Stimulated activated CD8-positive, alpha-beta memory T cell treated with anti-CD3 and anti-CD28 coated beads, Interleukin-7, amount 100 ng/mL, for 1 hour (primary cell): ENCODE data around the gene NFIA.

Experiments
- DNase-seq, 2 donors: peaks; one replicate each; pipeline ENCODE4 v3.0.0-alpha.2; 2020; ENCODE audit warnings: low read depth in 2 of 2

NFIA gene

GRCh38 chr1:61297887-61298286 lies 215.5 kb downstream of the NFIA start:
- no peak for DNase-seq

- DNase-seq, result no peak
Observed at GRCh38 chr1:61299463-61299862, 217.1 kb downstream of the NFIA start.

DNA sequence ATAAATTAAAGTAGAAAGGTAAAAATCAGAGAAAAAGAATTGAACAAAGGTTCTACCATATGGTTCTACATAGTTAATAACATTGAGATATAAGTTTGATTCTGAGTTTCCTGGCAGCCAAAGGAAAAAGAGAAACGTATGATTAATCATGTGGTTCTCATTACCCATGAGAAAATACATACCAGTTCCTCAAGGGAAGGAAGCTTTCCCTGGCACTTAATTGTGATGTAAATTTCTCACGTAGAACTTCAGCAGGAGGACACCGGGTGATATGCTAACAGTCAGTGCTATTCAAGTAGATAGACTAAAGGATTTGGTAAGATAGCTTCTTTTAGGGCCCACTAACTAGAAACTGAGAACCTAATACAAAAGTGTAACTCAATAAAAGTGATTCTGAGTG lies 218.5 kb downstream of the NFIA start:
- no peak for DNase-seq

DNA sequence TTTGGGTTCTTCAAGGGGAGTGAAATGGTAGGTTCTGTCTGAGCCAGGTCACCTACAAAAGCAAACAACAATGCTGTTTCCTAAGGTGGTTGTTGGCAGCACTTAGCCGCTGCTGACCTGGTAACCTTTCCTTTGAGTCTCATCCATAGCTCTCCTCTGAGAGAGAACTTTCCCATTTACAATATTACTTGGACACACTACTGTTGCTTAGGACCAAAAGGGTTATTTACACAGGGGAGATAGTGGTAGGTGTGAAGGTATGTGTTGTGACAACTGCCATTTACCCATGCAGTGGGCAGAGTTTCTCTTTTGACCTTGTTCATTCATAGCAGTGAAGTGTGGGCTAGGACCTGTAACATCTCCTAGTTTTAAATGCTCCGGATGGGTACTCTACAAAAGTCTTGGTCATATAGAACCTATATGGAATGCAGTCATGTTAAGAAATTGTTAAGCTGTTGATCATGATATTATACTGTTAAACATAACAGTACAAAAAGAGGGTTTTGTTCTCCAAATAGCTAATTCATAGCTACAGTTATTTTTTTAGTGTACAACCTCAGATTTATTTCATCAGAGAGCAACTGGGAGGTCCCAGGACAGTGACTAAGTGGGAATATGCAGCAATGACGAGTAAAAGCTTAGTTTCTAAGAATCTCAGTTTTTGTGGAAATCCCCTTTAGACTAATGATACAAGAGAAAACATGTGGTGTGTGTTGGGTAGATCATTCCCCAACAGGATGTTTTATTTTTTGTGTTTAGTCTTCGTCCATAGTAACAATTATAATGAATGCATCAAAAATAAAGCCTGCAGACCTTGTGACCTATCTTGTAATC lies 219.7 kb downstream of the NFIA start:
- DNase-seq, result no peak

DNA sequence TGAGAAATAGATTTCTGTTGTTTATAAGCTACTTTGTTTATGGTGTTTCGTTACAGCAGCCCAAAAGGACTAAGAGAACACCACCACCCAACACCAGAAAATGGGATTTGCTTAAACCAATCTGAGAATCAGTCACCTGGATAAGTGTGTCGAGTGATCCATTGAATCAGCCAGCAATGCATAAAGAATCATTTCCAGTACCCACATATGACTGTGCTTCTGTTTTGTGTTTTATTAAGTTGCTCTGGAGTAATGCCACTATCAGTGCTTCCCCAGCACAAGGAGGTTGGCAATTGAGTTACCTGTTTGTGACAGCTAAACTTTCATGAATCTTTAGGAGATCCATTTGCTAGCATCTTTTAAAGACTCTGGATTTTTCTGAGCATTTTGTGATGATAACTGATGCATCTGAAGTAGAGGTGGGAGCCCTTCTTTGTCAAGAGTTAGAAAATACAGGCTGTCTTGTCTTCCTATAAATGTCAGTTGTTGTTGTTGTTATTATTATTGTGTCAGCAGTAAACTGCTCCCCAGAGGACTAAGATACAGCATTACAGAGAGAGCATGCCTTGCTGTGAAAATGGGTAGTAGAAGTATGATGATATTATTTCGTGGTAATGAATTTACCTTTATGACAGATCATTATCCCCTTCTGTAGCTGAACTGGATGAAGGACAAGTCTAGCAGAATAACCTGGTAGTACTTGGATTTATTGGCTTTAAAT lies 225.2 kb downstream of the NFIA start:
- no peak for DNase-seq

DNA sequence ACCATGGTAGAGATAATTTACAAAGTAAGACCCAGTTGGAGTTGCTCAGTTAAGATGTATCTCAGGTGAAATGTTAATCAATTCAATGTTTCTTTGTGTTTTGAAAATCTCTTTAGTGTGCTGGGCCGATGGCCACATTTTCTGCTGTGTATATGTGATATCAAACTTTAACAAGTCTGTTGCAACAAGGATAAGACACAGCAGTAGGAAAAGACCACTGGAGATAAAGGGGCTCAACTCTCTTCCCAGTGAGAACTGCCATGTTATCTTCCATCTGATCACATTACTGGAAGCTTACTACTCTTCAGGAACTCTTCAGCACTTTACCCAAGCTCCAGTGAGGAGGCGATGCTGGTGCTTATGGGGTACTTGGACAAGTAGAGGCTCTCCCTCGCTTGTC lies 227.7 kb downstream of the NFIA start:
- DNase-seq, result no peak

DNA sequence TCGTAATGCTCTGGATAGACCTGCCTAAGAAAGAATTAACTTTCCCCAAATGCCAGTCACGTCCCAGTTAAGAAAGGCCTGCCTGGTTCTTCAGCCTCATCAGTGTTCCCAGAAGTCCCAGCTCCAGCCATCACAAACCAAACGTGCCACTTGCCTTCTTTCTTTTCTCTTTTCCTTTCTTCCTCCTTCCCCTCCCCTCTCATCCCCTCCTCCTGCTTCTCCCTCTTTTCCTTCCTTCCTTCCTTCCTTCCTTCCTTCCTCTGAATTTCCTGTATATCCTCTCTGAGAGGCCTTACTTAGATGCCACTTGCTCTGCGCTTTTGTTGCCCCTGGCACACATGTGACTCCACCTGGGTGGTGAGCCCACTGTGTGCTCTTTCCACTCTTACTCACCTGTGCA lies 228.2 kb downstream of the NFIA start:
- no peak for DNase-seq

- DNase-seq, result no peak
Observed at GRCh38 chr1:61313906-61314422, 231.6 kb downstream of the NFIA start.

GRCh38 chr1:61315011-61315410 lies 232.7 kb downstream of the NFIA start:
- no peak for DNase-seq

DNA sequence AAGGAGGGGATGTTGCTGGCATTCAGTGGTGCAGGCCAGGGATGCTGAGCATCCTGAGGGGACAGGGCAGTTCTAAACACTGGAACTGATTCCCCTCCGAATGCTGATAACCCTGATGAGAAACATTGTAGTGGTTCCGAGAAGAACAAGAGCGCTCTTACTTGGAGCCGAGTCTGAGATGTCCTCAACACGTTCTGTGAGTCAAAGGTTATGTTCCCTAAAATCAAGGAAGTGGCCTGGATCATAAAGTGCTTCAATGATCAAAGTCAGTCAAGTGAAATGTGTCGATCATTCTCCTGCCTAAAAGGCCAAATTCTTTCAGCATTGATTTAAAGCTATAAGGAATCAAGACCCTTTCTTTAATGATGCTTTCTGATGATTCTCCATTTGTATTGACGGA lies 234.1 kb downstream of the NFIA start:
- no peak for DNase-seq

GRCh38 chr1:61318319-61319125 lies 236.2 kb downstream of the NFIA start:
- DNase-seq, result no peak

DNA sequence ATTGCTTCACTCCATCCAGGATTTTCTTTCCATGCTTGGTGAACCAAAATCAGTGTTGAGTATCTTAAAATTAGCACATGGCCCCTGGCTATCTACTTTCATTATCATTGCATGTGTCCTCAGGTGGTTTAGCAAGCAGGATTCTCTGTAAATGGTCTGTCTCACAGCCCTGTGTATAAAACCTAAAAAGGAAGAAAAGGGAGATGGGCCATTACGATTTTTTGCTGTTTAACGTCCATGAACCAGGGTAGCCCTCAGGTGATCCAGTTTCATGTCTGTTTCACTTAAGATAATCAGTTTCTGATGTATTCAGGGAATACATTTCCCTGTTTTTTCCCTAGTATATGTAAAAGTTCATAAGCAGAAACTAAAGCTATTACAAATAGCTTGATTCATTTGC lies 238.2 kb downstream of the NFIA start:
- DNase-seq, result no peak

DNA sequence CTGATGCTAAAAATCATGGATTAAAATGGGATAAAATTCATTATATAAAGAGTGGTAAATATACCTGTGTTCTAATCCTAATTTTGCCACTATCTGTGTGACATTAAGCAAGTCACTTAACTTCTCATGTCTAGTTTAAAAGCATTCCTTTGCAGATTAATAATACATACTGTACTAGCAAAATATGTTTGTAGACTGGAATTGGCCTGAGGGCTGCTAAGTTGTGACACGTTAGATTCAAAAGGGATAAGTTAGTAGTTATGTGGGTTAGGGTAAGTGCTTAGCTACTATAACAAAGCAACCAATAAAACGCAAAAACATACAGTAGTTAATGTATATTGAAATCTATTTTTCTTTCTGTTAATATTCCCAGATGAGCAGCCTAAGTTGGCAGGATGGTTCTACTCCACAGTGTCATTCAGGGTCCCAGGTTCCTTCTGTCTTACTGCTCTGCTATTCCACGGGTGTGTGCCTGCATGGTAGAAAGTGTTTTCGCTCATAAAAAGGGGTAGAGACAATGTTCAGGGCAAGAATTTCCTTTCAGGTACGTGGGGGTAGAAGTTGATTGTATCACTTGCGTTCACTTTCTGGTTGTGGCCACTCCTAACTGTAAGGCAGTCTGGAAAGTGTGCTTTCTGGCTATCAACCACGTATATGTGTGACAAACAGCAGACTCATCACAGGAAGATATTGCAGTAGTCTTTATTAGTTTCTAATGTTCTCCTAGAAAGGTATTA lies 239.8 kb downstream of the NFIA start:
- DNase-seq, result no peak

- no peak for DNase-seq
Observed at GRCh38 chr1:61322769-61323168, 240.4 kb downstream of the NFIA start.

- no peak for DNase-seq
Observed at GRCh38 chr1:61323681-61324328, 241.4 kb downstream of the NFIA start.

- DNase-seq, result no peak
Observed at GRCh38 chr1:61326713-61327112, 244.4 kb downstream of the NFIA start.

DNA sequence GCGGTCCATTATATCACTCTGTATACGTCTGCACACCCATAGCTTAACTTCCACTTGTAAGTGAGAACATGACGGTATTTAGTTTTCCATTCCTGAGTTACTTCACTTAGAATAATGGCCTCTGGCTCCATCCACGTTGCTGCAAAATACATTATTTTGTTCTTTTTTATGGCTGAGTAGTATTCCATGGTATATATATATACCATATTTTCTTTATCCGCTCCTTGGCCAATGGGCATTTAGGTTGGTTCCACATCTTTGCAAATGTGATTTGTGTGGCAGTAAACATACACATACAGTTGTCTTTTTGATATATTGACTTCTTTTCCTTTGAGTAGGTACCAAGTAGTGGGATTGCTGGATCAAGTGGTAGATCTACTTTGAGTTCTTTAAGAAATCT lies 245.1 kb downstream of the NFIA start:
- no peak for DNase-seq

DNA sequence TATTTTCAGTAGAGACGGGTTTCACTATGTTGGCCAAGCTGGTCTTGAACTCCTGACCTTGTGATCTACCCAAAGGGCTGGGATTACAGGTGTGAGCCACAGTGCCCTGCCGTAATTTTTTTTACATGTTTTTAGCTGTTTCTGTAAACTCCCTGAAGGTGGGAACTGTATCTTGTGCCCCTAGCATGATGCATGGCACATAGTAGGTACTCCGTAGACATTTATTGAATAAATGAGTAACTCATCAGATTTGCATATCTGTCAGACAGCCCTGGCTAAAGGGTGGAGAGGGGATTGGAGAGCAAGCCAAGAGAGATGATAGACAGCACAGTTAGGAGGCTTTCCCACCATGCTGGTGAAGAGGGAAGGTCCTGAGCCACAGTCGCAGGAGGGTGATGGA lies 247.2 kb downstream of the NFIA start:
- DNase-seq, result no peak

DNA sequence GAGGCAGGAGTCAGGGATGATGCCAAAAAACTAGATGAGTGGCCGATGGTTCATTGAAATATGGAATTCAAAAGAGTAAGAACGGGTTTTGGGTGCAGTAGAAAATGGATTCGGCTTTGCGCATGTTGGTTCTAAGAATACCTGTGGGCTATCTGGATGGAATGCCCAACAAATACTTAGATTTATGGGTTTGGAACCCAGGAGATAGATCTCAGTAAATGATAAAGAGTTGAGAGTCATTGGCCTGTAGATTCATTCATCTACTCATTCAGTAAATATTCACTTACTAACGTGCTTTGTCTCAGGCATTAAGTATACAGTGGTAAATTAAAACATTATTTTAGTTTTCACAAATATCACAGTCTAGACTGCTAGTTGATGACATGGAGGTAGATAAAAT lies 247.7 kb downstream of the NFIA start:
- no peak for DNase-seq

DNA sequence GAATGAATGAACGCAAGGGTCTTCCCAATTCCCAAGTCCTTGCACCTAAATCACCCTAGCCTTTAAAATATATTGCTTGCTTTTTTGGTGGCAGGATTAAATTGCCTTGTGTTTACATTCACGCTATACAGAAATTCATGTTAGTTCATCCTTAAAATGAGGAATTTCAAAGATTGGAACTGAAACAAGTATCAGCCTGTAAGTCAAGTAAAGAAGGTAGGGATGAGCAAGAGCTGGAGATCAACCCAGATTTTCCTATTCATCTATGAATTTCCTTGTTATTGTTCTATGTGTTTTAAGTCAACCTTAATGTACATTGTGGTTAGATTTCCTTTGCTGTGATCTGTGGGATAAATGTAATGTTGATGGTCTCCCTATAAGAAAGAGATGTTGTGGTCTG lies 248.2 kb downstream of the NFIA start:
- DNase-seq, result no peak

GRCh38 chr1:61332196-61332753 lies 249.9 kb downstream of the NFIA start:
- no peak for DNase-seq
